H7 (cell line): ENCODE measurements around the gene CYREN. TPM values are rescaled to one million over a fixed set of nuclear protein-coding genes. Genes with fewer than 3 reads are reported as not detected.

ENCODE experiments used
- DNase-seq: peaks from one replicate; pipeline ENCODE4 v3.0.0; 2012
- H3K27me3 ChIP-seq: 2 replicates; pipeline ENCODE4 v1.6.0; 2011; ENCODE audit warnings: mild to moderate bottlenecking, low read length; ENCODE audit not compliant: control insufficient read depth, insufficient read depth
- H3K36me3 ChIP-seq: replicated peaks from 2 replicates; pipeline ENCODE4 v1.5.1; 2011; ENCODE audit warnings: low read length; ENCODE audit not compliant: control insufficient read depth, insufficient read depth
- H3K4me3 ChIP-seq: 2 replicates; pipeline ENCODE4 v1.5.1; 2011; ENCODE audit warnings: low read depth, mild to moderate bottlenecking, control low read depth, low read length, moderate library complexity; ENCODE audit not compliant: insufficient read depth
- total RNA-seq: library from RNA; depleted of rRNA; stranded (reverse); fragments of >200 nt; shearing (Covaris generic); gene quantifications from 2 replicates; pipeline ENCODE4 v1.2.3, GENCODE V29; 2014

Gene CYREN
- total RNA-seq, 1 experiment from 2014 or later, result 41.1 TPM

DNA sequence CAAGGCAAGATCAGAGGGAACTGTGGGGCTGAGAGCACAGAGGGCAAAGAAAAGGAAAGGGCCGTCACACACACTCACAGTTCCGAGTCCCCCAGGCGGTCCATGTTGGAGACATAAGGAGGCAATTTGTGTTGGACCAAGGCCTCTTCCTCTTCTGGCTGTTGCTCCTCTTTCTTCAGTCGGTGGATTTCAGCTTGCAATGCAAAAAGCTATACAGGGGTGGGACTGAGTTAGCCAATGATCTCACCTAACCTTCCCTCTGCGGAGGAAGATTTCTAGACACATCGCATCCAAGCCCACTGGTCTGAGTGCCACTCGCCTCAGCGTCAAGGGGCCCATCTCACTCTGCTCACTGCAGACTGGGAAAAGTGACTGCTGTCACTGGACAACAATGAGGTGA, 35.3 kb upstream of the CYREN start:
- DNase-seq, result no peak
- H3K36me3 ChIP-seq, result peaks cover 7% of the 10 kb centered on the region
- H3K27me3 ChIP-seq, result peaks cover 3% of the 10 kb centered on the region; the same call in 1 of the 2 replicates
- H3K4me3 ChIP-seq, result no peak overlapping the region

DNA sequence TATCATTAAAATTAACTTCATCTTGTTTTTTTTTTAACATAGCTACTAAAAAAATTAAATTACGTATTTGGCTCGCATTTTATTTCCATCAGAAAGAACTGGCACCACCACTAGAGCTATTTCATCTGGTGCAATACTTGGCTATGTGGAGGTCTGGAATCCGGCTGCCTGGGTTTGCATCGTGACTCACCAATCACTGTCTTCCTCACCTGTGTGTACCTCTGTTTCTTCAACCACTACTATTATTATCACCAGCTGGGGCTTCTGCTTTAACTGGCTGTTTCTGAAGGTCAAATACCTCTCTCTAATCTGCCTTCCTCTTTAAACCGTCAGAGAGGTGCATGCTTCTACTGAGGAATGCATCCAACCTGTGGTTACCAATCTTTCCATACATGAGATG, 34.4 kb upstream of the CYREN start:
- Histone ChIP-seq H3K27me3 (no peaks in the 10 kb centered on the region), H3K4me3 (no peak overlapping the region)
- no peak for DNase-seq

DNA sequence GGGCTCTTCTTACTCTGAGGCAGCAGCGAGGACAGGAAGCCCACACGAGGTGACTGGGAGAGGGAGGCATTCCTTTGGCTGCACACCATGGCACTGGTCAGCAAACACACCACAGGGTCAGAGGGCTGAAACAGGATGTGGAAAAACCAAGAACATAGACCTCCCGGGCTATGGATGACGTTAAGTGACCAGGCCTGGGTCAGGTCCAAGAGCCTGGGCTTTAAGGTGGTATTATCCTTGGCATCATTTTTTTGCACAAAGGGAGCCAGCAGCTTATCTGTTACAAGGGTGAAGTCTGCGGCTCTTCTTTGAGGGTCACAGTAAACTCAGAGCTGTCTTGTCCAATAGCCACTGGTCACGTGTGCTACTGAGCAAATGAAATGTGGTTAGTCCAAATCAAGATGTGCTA, 33.8 kb upstream of the CYREN start:
- Histone ChIP-seq H3K27me3 (no peaks in the 10 kb centered on the region), H3K4me3 (no peak overlapping the region), H3K36me3 (peaks cover 7% of the 10 kb centered on the region)
- no peak for DNase-seq

More for the DNA sequence above, 34.4 kb upstream of the CYREN start:
- H3K36me3 ChIP-seq, result peaks cover 7% of the 10 kb centered on the region

DNA sequence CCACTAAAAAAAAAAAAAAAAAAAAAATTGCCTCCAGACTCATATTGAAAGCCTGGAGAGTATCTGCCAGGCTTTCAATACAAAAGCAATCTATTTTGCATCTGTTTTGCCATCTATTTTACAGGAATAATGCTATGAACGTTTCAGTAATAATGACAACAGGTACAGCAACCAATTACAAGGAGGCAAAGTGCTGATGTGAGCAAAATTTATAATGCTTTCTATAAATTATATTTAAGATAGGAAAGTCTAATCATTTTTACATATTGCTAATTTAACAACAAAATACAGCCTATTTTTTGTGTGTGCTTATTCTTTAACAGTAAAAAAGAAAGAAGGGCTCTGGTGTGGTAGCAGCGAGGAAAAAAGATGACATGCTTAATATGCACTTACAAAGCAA, 30.8 kb upstream of the CYREN start:
- H3K4me3 ChIP-seq, result no peak overlapping the region
- peaks cover 11% of the 10 kb centered on the region for H3K36me3 ChIP-seq
- DNase-seq, result no peak
- no peaks in the 10 kb centered on the region for H3K27me3 ChIP-seq

DNA sequence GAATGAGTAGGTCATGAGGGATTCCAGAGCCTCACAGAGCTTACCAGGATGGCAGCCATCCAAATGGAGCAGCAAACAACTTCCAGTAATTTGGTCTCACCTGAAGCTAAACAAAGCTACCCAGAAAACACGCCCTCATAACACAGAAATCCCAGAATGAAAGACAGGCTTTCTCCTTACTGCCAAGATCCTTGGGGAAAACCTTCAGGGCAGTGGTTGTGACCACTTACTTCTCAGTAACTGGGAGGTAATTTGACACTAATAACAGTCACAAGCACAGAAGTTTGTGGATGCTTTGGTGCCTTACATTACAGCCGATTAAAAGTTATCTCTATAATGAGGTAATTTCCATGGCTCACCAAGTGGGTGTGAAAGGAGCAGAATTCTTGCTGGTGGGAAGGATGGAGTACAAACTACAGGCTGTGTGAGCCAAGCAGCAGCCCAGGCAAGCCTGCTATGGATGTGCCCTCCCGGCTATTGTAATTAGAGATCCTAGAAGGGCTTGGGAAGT, 30.4 kb upstream of the CYREN start:
- Histone ChIP-seq H3K27me3 (no peaks in the 10 kb centered on the region), H3K4me3 (no peak overlapping the region), H3K36me3 (peaks cover 9% of the 10 kb centered on the region)
- no peak for DNase-seq

DNA sequence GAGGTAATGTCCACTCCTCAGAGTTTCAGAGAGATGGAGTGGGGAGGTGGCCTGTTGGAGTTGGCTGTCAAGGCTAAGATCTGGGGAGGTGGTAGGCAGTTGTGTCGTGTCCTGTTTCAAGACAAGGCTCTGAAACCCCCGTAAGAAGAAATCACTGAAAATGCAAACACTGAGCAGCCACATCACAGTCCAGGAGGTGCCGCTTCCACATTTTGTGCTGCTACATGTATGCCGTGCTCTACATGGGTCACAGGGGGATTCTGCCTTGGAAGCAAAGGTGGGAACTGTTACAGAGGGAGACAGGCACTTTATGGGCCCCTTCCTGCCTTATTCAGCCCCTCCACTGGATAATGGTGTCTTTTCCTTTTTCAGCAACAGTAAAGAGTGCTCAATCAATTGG, 28.9 kb upstream of the CYREN start:
- no peak for DNase-seq
- Histone ChIP-seq H3K4me3 (no peak overlapping the region), H3K36me3 (peaks cover 6% of the 10 kb centered on the region)

DNA sequence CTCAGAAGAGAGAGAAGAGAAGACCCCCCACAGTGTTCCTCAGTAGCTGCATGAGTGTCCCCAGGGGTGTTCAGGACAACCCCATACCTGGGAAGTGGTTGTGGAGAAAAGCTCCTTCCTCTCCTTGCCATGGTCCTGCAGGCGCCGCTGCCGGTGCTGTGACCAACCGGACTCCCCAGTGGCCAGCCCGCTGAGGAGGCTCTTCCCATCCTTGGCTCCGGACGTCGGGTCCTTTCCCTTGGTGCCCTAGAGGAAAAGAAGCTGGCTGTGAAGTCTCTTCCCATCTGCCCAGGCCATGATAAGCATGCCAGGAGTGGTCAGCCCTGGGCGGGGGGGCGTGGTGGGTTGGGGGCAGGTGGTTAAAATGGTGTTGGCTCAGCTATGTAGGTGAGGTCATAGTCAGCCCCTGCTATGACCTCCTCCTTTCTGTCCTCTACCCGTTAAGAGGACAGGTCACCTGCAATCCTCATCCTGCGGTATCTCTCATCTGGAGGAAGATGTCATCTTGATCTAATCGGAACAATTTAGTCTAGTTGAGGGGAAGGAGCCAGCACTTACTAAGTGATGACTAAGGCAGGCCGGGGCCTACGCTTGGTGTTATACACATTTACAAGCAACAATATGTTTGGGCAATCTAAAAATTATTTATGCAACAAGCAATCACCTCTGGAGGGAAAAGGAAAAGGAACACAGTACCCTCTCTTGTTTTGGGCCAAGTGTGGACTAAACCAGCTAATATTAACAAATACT, 27.6 kb upstream of the CYREN start:
- no peak for DNase-seq

More for the DNA sequence above, 28.9 kb upstream of the CYREN start:
- H3K27me3 ChIP-seq, result no peaks in the 10 kb centered on the region

DNA sequence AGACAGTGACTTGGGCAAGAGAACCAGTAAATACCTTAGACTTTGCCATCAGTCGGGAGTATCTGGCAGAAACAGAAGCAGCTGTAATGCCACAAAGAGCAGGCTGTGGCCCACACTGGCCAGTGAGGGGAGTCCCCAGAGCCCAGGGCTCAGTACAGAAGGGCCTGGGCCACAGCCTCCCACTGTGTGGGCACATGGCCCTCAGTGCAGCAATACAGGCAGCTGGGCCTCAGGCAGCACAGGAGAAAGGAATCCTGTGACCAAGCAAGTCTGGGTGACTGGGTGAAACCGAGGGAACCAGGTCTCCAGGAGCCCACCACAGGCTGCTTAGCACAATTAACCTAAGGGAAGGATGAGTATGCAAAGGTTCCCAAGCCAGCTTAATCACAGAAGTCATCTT, 26.8 kb upstream of the CYREN start:
- no peaks in the 10 kb centered on the region for H3K27me3 ChIP-seq
- DNase-seq, result no peak
- H3K36me3 ChIP-seq, result peaks cover 4% of the 10 kb centered on the region
- H3K4me3 ChIP-seq, result no peak overlapping the region

More for the DNA sequence above, 27.6 kb upstream of the CYREN start:
- Histone ChIP-seq H3K27me3 (no peaks in the 10 kb centered on the region), H3K4me3 (no peak overlapping the region), H3K36me3 (peaks cover 5% of the 10 kb centered on the region)

DNA sequence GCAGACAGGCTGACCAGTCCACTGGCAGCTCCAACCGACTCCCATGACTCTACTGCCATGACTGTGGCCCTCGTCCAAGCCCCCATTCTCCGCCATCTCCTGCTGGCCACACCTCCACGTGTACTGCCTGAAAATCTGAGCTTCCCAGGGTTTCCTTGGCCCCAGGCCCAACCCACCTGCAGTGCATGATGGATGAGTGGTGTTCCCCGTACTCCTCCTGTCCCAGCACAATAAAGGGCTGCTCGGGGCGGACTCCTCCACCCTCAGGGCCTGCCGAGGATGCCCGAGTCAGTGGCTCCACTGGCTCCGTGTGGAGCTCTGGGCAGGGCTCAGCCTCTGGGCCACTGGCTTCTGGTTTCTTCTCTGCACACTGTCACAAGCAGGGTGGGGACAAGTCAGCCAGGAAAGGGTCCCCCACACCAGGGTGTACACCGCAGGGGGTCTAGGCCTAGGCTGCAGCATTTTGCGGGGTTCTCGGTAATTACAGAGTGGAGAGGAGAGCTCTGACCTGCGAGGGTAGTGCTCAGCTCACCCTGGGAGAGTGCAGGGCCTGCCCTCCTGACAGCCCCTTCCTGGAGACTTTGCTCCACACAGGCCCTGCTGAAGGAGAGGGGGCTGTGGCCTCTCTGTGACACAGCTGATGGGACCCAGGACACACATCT, 25.6 kb upstream of the CYREN start:
- Histone ChIP-seq H3K27me3 (no peaks in the 10 kb centered on the region), H3K36me3 (peaks cover 4% of the 10 kb centered on the region), H3K4me3 (no peak overlapping the region)
- DNase-seq, result no peak

DNA sequence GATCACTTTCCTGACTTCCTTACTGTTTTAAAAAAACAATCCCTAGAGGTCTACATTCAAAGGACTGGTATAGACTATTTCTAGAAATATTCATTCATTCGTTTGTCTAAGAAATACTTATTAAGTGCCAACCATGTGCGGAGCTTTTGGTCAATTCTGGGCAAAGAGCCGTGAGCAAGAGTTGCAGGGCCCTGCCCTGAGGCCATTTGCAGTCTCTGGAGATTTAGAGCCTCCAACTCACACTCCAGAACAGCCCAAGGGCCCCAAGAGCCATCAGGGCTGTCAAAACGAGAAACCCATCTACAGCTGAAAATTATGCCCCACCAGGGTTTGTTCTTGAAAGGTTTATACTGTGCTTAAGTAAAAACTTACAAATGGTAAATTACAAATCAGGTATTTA, 24.6 kb upstream of the CYREN start:
- DNase-seq, result no peak
- no peaks in the 10 kb centered on the region for H3K27me3 ChIP-seq
- H3K4me3 ChIP-seq, result no peak overlapping the region
- peaks cover 4% of the 10 kb centered on the region for H3K36me3 ChIP-seq

DNA sequence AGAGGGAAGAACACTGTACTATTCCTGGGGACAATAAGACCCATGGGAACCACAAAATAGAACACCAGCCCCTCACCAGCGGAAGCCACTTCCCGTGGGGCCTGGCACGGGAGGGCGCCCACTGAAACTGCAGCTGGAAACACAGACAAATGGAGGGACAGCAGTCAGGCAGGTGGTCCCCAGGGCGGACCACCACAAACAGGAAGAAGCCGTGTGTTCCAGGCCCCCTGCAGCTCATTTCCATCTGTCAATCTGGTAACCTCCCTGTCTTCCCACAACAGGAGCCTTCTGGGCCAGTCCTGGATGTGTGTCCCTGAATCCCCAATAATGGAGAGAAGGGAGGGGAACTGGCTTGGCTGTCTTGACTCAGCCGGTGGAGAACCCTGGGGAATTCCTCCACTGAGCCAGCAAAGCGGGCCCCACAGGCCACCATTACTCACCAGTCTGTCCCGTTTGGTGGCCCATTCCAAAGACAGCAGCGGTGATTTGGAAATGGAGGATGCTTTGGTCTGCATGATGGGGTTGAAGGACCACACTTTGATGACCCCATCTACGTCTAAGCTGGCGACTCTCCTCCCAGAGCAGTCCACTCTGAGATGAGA, 24.1 kb upstream of the CYREN start:
- Histone ChIP-seq H3K27me3 (no peaks in the 10 kb centered on the region), H3K4me3 (no peak overlapping the region), H3K36me3 (peaks cover 4% of the 10 kb centered on the region)
- no peak for DNase-seq

DNA sequence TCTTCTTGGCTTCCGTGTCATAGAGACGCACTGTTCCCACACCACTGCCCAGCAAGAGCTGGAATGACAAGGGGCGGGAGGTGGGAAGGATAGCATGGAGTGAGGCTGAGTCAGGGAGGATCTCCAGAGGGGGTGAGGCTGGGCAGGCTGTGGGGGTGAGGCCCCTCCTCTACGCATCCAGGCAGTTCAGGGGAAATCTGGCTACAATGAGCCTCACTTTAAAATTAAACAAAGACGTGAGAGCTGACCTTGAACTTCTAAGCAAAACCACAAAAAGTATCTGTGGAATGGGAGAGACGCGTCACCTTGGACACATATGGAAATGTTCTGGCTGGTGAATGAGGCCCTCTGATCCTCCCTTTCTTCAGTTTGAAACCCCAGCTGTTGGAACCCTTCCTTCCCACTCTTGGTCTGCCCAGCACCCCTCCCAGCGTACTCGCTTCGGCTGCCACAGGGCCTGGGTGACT, 23.1 kb upstream of the CYREN start:
- Histone ChIP-seq H3K4me3 (no peak overlapping the region), H3K27me3 (no peaks in the 10 kb centered on the region), H3K36me3 (peaks cover 4% of the 10 kb centered on the region)
- no peak for DNase-seq

DNA sequence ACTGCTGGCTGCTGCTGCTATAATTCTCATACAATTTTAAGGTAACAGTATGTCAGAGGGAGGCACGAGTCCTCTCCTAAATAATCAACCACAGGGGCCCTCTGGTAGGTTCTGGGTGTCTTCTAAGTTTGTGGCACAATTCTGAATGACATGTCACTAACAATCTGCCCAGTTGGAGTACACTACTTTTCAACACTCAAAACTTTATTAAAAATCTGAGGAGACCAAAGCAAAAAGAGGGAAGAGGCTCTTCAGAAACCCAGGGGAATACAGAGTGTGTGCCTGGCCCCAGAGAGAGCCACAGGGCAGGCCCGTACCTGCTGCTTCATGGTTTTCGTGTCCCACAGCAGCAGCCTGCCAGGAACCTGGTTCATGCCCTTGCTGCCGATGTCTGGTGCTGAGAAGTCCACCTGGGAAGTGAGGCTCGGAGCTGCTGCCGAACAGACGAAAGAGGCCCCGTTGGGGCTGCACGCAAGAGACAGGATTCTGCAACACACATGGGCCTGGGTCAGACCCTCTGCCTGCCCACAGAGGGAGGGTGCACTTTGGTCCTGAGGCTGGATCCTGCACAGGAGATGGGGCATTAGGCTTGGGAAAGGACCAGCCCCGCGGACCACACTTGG, 22.5 kb upstream of the CYREN start:
- no peak for DNase-seq
- Histone ChIP-seq H3K4me3 (no peak overlapping the region), H3K36me3 (peaks cover 7% of the 10 kb centered on the region), H3K27me3 (no peaks in the 10 kb centered on the region)

DNA sequence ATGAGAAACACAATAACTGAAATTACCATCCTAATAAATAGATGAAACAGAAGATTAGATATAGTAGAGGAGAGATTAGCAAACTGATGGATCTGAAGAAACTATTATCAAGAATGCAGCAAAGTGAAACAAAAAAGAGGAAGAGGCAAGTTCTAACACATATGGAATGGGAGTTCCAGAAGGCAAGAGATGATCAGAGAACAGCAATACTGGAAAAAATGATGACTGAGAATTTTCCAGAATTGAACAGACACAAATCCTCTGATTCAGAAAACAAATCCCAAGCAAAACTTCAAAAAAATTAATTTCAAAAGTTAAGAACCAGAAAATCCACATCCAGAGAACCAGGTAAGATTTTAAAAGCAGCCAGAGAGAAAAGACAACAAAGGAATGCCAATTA, 20.2 kb upstream of the CYREN start:
- Histone ChIP-seq H3K4me3 (no peak overlapping the region), H3K27me3 (no peaks in the 10 kb centered on the region), H3K36me3 (peaks cover 11% of the 10 kb centered on the region)
- no peak for DNase-seq
